HepG2 (cell line): Measurements from ENCODE around the gene NAA16. TPM values are rescaled to one million over a fixed set of nuclear protein-coding genes. Genes with fewer than 3 reads are reported as not detected.

Source experiments
- ATAC-seq: fragments of 200-7000 bp; cut with Tn5 transposase; 3 replicates; pipeline ENCODE4 v1.9.1; 2020; ENCODE audit warnings: mild to moderate bottlenecking, moderate library complexity
- BruUV-seq: library from RNA; stranded (reverse); fragments of 400-500 nt; replicated peaks from 2 replicates; lab custom pipeline; 2021; lab: Mats Ljungman, UMichigan
- CTCF ChIA-PET: fragments of 300-600 bp; formaldehyde crosslinking; extraction: SDS; loops from one replicate; lab custom pipeline; 2021; ENCODE audit warnings: low total read pairs, inconsistent platforms, low intra/inter-chr PET ratio; lab: Yijun Ruan, JAX
- POLR2A ChIA-PET: fragments of 350-600 bp; sonication (Branson Sonifier 250); formaldehyde crosslinking; loops from one replicate; lab custom pipeline; 2020; ENCODE audit warnings: antibody characterized with exemption, inconsistent platforms; lab: Yijun Ruan, JAX
- DNase-seq: peaks from one replicate; pipeline ENCODE4 v3.0.0-alpha.2; 2015; ENCODE audit warnings: low spot score
- FAIRE-seq: peaks from 3 replicates; lab custom pipeline; 2011; peaks lifted over from hg19 to GRCh38; lab: Jason Lieb, UNC
- H2AFZ ChIP-seq: one replicate; pipeline ENCODE4 v1.6.1; 2011; ENCODE audit warnings: low read length, inconsistent platforms
- H3K27ac ChIP-seq: fragments of 300-600 bp; 3 replicates; pipeline ENCODE4 v1.8.0; 2011; ENCODE audit warnings: mixed run types, mild to moderate bottlenecking, mixed read lengths, low read length, inconsistent platforms; ENCODE audit not compliant: insufficient read depth; ENCODE audit errors: extremely low read length
- H3K27me3 ChIP-seq, 2 experiments: fragments of 200-600 bp in 1 of 2; 2 replicates in 1 of 2; 3 replicates in 1 of 2; pipeline versions ENCODE4 v1.6.0 to v1.8.0; 2011; ENCODE audit warnings: low read length in 2 of 2, mild to moderate bottlenecking in 2 of 2, moderate library complexity in 2 of 2, inconsistent platforms in 1 of 2; ENCODE audit not compliant: insufficient read depth in 2 of 2, control insufficient read depth in 1 of 2
- H3K36me3 ChIP-seq, 2 experiments: fragments of 200-600 bp in 1 of 2; replicated peaks in 1 of 2; 2 replicates in 1 of 2; 3 replicates in 1 of 2; pipeline versions ENCODE4 v1.5.1 to v1.8.0; 2011; ENCODE audit warnings: low read length in 2 of 2, inconsistent platforms in 1 of 2; ENCODE audit not compliant: insufficient read depth in 2 of 2, control insufficient read depth in 1 of 2
- H3K4me1 ChIP-seq: 2 replicates; pipeline ENCODE4 v1.5.1; 2012; ENCODE audit warnings: low read length, inconsistent platforms; ENCODE audit not compliant: insufficient read depth
- H3K4me2 ChIP-seq: 2 replicates; pipeline ENCODE4 v1.6.0; 2011; ENCODE audit warnings: low read depth, low read length, inconsistent platforms
- H3K4me3 ChIP-seq, 3 experiments: fragments of 200-600 bp in 1 of 3; sonication (generic), shearing (Covaris generic) in 1 of 3; replicated peaks in 1 of 3; 2 replicates each; pipeline ENCODE4 v1.5.1; 2011 to 2016; ENCODE audit warnings: low read length in 3 of 3, inconsistent platforms in 2 of 3, low read depth in 2 of 3, mild to moderate bottlenecking in 2 of 3, control low read depth in 1 of 3, mixed read lengths in 1 of 3; ENCODE audit not compliant: insufficient read depth in 1 of 3
- H3K79me2 ChIP-seq: one replicate; pipeline ENCODE4 v1.6.1; 2011; ENCODE audit warnings: low read length, inconsistent platforms; ENCODE audit not compliant: insufficient read depth
- H3K9ac ChIP-seq: 2 replicates; pipeline ENCODE4 v1.6.0; 2011; ENCODE audit warnings: mild to moderate bottlenecking, low read depth, low read length, inconsistent platforms; ENCODE audit not compliant: insufficient read depth
- H3K9me3 ChIP-seq: 2 replicates; pipeline ENCODE4 v1.5.1; 2012; ENCODE audit warnings: mild to moderate bottlenecking, low read length
- H4K20me1 ChIP-seq: 2 replicates; pipeline ENCODE4 v1.6.0; 2011; ENCODE audit warnings: inconsistent platforms, mild to moderate bottlenecking, low read length, moderate library complexity; ENCODE audit not compliant: insufficient read depth
- FOXC1 ChIP-seq: sonication (generic); formaldehyde crosslinking; IDR thresholded peaks from 2 replicates; pipeline ENCODE4 v1.8.0; 2022; ENCODE audit warnings: mild to moderate bottlenecking, missing genetic modification reagents, borderline replicate concordance
- MAF1 ChIP-seq: sonication (generic); formaldehyde crosslinking; IDR thresholded peaks from 2 replicates; pipeline ENCODE4 v1.5.0; 2020; ENCODE audit warnings: missing genetic modification reagents, borderline replicate concordance
- PAWR ChIP-seq: sonication (generic); formaldehyde crosslinking; IDR thresholded peaks from 2 replicates; pipeline ENCODE4 v1.4.0; 2020; ENCODE audit warnings: missing genetic modification reagents, mild to moderate bottlenecking, borderline replicate concordance
- RFX3 ChIP-seq: IDR thresholded peaks from 2 replicates; pipeline ENCODE4 v1.6.1; 2016; ENCODE audit warnings: missing biosample characterization, missing genetic modification reagents
- SKI ChIP-seq: fragments of 450-650 bp; IDR thresholded peaks from one replicate; pipeline ENCODE4 v1.6.1; 2018; ENCODE audit warnings: mild to moderate bottlenecking; ENCODE audit not compliant: partially characterized antibody
- SMARCC2 ChIP-seq: fragments of 450-650 bp; IDR thresholded peaks from 2 replicates; pipeline ENCODE4 v1.6.1; 2017; ENCODE audit warnings: antibody characterized with exemption, mild to moderate bottlenecking
- ZNF337 ChIP-seq: sonication (generic); formaldehyde crosslinking; IDR thresholded peaks from 2 replicates; pipeline ENCODE4 v1.5.1; 2020; ENCODE audit warnings: missing genetic modification reagents, low read depth, mild to moderate bottlenecking, borderline replicate concordance
- ZNF383 ChIP-seq: sonication (generic); formaldehyde crosslinking; IDR thresholded peaks from 2 replicates; pipeline ENCODE4 v1.4.0; 2020; ENCODE audit warnings: missing genetic modification reagents, mild to moderate bottlenecking, borderline replicate concordance
- ZNF432 ChIP-seq: sonication (generic); formaldehyde crosslinking; IDR thresholded peaks from 2 replicates; pipeline ENCODE4 v1.5.0; 2020; ENCODE audit warnings: missing genetic modification reagents, mild to moderate bottlenecking, borderline replicate concordance
- ZNF557 ChIP-seq: sonication (generic); formaldehyde crosslinking; IDR thresholded peaks from 2 replicates; pipeline ENCODE4 v1.4.0; 2020; ENCODE audit warnings: missing genetic modification reagents
- ZNF598 ChIP-seq: sonication (generic); formaldehyde crosslinking; IDR thresholded peaks from 2 replicates; pipeline ENCODE4 v1.5.1; 2020; ENCODE audit warnings: mild to moderate bottlenecking, missing genetic modification reagents, borderline replicate concordance
- WGBS: methylation state at CpG from one replicate; pipeline ENCODE4 v1.1.6; 2017; ENCODE audit warnings: low lambda C conversion rate; 5-methylcytosine and 5-hydroxymethylcytosine counted together
- in situ Hi-C: cut with HindIII; loops from 2 replicates; pipeline ENCODE4 v1.10.0; 2017; ENCODE audit warnings: low pct_unique_long_range_greater_than_20kb; ENCODE audit not compliant: extremely low pct_ligation_motif_present
- intact Hi-C: fragments of 100-400 bp; cut with micrococcal nuclease; formaldehyde crosslinking; loops from one replicate; pipeline ENCODE4 v1.10.0; 2022; ENCODE audit not compliant: unreplicated experiment
- polyA plus RNA-seq, 8 experiments: library from polyadenylated mRNA; depleted of rRNA in 3 of 8; stranded (reverse) in 7 of 8; unstranded in 1 of 8; fragments of >200 nt; fragmentation: Illumina TruSeq in 4 of 8; extraction: Trizol in 4 of 8; gene quantifications; 2 replicates each; pipeline versions ENCODE4 v1.2.1 to v1.2.3, GENCODE V29; 2011 to 2016; ENCODE audit warnings: low read depth in 4 of 8, missing spikeins in 1 of 8, mixed read lengths in 1 of 8; ENCODE audit not compliant: insufficient read depth in 1 of 8
- total RNA-seq, 5 experiments: library from RNA; depleted of rRNA; stranded (reverse); fragments of >200 nt; fragmentation: Illumina TruSeq; extraction: Trizol; gene quantifications; 2 replicates each; pipeline ENCODE4 v1.2.3, GENCODE V29; 2016; ENCODE audit warnings: low read depth in 1 of 5
- TF ChIP-seq, protein P1 (sequence below): sonication (generic); formaldehyde crosslinking; IDR thresholded peaks from 2 replicates; pipeline ENCODE4 v1.5.0; 2020; ENCODE audit warnings: mild to moderate bottlenecking, missing genetic modification reagents

The NAA16 gene
- total and polyA plus RNA-seq, 2 of the 13 experiments (the other 11 are each of a cell fraction or from before 2014, with no cell fraction given) = 9.2 to 15.1 TPM

- POLR2A ChIA-PET = no interaction called here
- Histone ChIP-seq H4K20me1 (peaks cover 19% of the 10 kb centered on the region), H3K9me3 (no peaks in the 10 kb centered on the region), H3K9ac (peak overlapping the region; percentile 20; the same call in 1 of the 2 replicates), H3K4me3 (peak overlapping the region; percentile 94 to 99 (median 98); a peak in 5 of 6 replicates), H3K27ac (no peak overlapping the region), H3K27me3 (no peaks in the 10 kb centered on the region; a peak in 1 of 5 replicates), H3K36me3 (peaks cover 0 to 5% of the 10 kb centered on the region in 2 experiments; a peak in 2 of 5 replicates), H3K4me1 (peaks cover 52% of the 10 kb centered on the region), H2AFZ (no peak overlapping the region), H3K79me2 (peaks cover 68% of the 10 kb centered on the region), H3K4me2 (peak overlapping the region; percentile 82)
- TF ChIP-seq ZNF432 (CRISPR knock-in tag) (no peak), FOXC1 (CRISPR knock-in tag) (no peak), SMARCC2 (no peak), SKI (no peak), MAF1 (CRISPR knock-in tag) (no peak)
- WGBS = 41% methylated on average over 5 of the region's 5 CpGs
- DNase-seq = no peak
- intact Hi-C loops (loop anchor here (5.0 kb wide), 1 partner anchor 251 kb away; the partner anchor contains the start of gene WBP4), in situ Hi-C loops (no loop called here)
- no peak for ATAC-seq
- no TSS peak for BruUV-seq
- CTCF ChIA-PET = no interaction called here
- FAIRE-seq = no peak
Observed at GRCh38 chr13:41313117-41313516, 2.0 kb downstream of the NAA16 start.

DNA sequence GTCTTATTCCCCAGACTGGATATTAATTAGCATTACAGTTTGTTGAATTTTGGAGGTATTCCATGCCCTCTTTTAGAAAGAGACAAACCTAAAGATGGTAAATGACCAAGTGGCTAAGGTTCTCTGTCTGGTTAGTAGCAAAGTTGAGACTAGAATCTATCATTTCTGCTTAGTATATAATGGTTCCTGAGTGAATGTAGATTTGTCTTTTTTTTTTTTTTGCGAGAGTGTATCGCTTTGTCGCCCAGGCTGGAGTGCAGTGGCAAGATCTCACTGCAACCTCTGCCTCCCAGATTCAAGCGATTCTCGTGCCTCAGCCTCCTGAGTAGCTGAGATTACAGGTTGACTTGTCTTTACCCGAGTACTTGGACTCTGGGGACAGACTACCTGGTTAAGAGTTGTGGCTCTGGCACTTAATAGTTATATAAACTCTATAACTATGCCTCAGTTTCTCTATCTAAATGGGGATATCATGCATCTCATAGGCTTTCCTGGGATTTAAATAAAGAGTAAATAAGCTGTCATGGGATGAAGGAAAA, 2.7 kb downstream of the NAA16 start:
- ATAC-seq = no peak
- no peaks in the 10 kb centered on the region for H3K9me3 ChIP-seq
- peaks cover 52% of the 10 kb centered on the region for H3K4me1 ChIP-seq
- TF ChIP-seq, protein P1, sequence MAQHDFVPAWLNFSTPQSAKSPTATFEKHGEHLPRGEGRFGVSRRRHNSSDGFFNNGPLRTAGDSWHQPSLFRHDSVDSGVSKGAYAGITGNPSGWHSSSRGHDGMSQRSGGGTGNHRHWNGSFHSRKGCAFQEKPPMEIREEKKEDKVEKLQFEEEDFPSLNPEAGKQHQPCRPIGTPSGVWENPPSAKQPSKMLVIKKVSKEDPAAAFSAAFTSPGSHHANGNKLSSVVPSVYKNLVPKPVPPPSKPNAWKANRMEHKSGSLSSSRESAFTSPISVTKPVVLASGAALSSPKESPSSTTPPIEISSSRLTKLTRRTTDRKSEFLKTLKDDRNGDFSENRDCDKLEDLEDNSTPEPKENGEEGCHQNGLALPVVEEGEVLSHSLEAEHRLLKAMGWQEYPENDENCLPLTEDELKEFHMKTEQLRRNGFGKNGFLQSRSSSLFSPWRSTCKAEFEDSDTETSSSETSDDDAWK (CRISPR knock-in tag) = no peak
- TF ChIP-seq ZNF598 (CRISPR knock-in tag) = no peak
- no peak for TF ChIP-seq ZNF557 (CRISPR knock-in tag)
- no peak for TF ChIP-seq PAWR (CRISPR knock-in tag)
- TF ChIP-seq ZNF337 = no peak
- no peak for TF ChIP-seq RFX3
- no peak for TF ChIP-seq ZNF383 (CRISPR knock-in tag)
- FAIRE-seq = no peak
- ChIA-PET POLR2A (interaction anchor here (0.7 kb wide), 1 partner anchor 54 kb away, joined by 3 read pairs; no protein-coding TSS in a partner anchor), CTCF (no interaction called here)
- peaks cover 22% of the 10 kb centered on the region for H4K20me1 ChIP-seq
- no peak for DNase-seq
- peak overlapping the region in 2 of 3 experiments; percentile 94 to 98; a peak in 3 of 6 replicates for H3K4me3 ChIP-seq
- in situ Hi-C loops = no loop called here
- no peaks in the 10 kb centered on the region; a peak in 1 of 5 replicates for H3K27me3 ChIP-seq
- BruUV-seq = no TSS peak
- H2AFZ ChIP-seq = no peak overlapping the region
- peaks cover 74% of the 10 kb centered on the region for H3K79me2 ChIP-seq
- peak overlapping the region; percentile 82 for H3K4me2 ChIP-seq
- H3K36me3 ChIP-seq = peaks cover 0 to 5% of the 10 kb centered on the region in 2 experiments; a peak in 2 of 5 replicates
- H3K27ac ChIP-seq = no peak overlapping the region
- H3K9ac ChIP-seq = peak overlapping the region; percentile 20; the same call in 1 of the 2 replicates
- intact Hi-C loops = loop anchor here (5.0 kb wide), 1 partner anchor 251 kb away; the partner anchor contains the start of gene WBP4
- 56% methylated on average over 6 of the region's 6 CpGs for WGBS
